HG03460 (cell line): ENCODE measurements around the gene EZR.

Experiments used
- ATAC-seq: cut with Tn5 transposase; IDR thresholded peaks from one replicate; pipeline ENCODE4 v1.9.1; 2021; ENCODE audit not compliant: unreplicated experiment

EZR gene

GRCh38 chr6:158737710-158738615, 81.2 kb downstream of the EZR start:
- ATAC-seq: no peak

- no peak for ATAC-seq
Measured at GRCh38 chr6:158737082-158737709, 82.0 kb downstream of the EZR start.

GRCh38 chr6:158735009-158735408, 84.2 kb downstream of the EZR start:
- ATAC-seq: no peak

GRCh38 chr6:158730541-158730907, 88.6 kb downstream of the EZR start:
- no peak for ATAC-seq

- ATAC-seq: no peak
Measured at GRCh38 chr6:158729906-158730540, 89.1 kb downstream of the EZR start.

- no peak for ATAC-seq
Measured at GRCh38 chr6:158725704-158726103, 93.5 kb downstream of the EZR start.

- ATAC-seq: no peak
Measured at GRCh38 chr6:158722176-158722729, 96.9 kb downstream of the EZR start.

GRCh38 chr6:158718461-158719046, 100.6 kb downstream of the EZR start:
- no peak for ATAC-seq

GRCh38 chr6:158717341-158718330, 101.5 kb downstream of the EZR start:
- ATAC-seq: peak; percentile 60
